ENCODE measurements around the gene SIGLEC7.

DNA sequence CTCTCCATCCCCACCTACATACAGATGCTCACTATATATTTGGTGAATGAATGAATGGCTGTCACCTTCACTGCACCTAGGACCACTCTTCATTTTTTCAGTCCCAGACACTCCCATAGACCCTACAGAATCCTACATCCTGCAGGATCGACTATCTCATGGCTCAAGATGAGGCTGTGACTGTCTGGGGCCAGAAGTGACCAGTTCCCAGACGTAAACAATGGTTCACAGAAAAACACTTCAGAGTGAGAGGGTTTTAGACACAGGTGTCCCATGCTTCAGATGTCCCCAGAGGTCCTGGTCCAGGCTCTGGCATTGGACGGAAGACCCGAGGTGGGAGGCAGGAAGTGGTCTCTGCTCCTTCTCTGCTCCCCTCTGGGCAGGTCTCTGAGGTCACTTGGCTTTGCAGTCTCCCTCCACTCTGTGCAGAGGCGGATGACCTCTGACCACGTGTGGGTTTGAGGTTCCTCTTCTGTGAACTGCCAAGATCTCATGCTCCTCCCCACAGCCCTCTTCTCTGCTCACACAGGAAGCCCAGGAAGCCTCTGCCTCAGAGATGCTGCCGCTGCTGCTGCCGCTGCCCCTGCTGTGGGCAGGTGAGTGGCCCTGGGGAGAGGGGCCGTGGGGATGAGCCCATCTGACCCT is 24.9 kb downstream of the SIGLEC7 start:
- TF ChIP-seq, protein P1, sequence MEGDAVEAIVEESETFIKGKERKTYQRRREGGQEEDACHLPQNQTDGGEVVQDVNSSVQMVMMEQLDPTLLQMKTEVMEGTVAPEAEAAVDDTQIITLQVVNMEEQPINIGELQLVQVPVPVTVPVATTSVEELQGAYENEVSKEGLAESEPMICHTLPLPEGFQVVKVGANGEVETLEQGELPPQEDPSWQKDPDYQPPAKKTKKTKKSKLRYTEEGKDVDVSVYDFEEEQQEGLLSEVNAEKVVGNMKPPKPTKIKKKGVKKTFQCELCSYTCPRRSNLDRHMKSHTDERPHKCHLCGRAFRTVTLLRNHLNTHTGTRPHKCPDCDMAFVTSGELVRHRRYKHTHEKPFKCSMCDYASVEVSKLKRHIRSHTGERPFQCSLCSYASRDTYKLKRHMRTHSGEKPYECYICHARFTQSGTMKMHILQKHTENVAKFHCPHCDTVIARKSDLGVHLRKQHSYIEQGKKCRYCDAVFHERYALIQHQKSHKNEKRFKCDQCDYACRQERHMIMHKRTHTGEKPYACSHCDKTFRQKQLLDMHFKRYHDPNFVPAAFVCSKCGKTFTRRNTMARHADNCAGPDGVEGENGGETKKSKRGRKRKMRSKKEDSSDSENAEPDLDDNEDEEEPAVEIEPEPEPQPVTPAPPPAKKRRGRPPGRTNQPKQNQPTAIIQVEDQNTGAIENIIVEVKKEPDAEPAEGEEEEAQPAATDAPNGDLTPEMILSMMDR (IDR thresholded peaks at IDR 0.05) = no peak
- TF ChIP-seq POLR2A (IDR thresholded peaks at IDR 0.05) = no peak
